LNCAP (cell line): ENCODE measurements around the gene SDK2.

Source experiments
- TF ChIP-seq, protein P1 (sequence below): fragments of 450-650 bp; IDR thresholded peaks from 2 replicates; pipeline ENCODE4 v1.5.1; 2017; ENCODE audit warnings: mild to moderate bottlenecking

SDK2 gene

DNA sequence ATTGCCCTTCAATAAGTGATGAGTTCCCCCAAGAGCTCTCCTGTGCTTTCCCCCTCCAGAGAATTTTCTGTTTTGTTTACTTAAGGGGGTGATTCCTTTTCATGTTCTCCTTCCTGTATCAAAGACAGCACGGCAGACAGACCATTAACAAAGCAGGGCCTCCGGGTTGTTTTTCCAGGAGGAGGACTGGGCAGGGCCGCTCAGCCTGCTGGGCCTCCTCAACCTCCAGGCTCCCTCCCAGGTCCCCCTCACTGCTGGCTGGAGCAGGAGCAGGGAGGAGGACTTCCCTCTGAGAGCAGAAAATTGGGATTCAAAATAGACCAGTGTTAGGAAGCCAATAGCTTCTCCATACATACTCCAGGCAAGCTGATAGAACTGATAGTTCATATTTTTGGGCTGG is 20.4 kb downstream of the SDK2 start:
- TF ChIP-seq, protein P1, sequence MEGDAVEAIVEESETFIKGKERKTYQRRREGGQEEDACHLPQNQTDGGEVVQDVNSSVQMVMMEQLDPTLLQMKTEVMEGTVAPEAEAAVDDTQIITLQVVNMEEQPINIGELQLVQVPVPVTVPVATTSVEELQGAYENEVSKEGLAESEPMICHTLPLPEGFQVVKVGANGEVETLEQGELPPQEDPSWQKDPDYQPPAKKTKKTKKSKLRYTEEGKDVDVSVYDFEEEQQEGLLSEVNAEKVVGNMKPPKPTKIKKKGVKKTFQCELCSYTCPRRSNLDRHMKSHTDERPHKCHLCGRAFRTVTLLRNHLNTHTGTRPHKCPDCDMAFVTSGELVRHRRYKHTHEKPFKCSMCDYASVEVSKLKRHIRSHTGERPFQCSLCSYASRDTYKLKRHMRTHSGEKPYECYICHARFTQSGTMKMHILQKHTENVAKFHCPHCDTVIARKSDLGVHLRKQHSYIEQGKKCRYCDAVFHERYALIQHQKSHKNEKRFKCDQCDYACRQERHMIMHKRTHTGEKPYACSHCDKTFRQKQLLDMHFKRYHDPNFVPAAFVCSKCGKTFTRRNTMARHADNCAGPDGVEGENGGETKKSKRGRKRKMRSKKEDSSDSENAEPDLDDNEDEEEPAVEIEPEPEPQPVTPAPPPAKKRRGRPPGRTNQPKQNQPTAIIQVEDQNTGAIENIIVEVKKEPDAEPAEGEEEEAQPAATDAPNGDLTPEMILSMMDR = no peak

DNA sequence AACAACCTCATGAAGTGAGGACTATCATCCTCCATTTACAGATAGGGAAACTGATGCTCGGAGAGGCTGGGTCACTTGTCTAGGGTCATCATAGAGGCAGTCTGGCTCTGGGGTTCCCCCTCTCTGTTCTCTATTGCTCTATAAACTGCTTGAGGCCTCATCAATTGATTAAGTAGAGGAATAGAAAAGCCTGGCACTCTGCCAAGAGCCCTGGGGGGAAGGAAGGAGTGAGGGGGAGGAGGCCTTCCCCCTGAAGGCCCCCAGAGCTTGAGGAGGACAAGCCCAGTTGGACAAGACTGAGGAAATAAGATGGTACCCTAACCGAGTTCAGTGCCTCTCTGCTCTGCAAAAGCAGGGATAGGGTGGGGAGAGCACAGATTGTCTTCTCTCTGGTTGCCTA is 21.0 kb downstream of the SDK2 start:
- TF ChIP-seq, protein P1 = no peak

DNA sequence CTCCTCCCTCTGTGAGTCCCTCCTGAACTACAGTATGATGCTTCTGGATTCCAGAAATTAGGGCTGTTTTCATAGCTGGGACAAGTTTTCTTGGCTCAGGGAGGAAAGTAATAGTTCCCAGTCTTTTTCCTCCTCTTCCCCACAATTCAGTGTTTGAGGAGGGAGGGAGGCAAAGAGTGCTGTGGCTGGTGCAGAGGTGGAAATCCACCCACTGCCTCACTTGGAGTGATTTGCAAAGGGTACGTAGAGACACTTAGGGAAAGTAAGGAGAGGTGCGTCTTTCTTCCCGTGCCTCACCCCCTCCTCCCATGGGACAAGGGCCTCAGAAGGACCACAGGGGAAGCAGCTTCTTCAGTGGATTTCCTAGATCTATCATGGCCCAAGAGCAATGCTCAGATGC is 21.9 kb downstream of the SDK2 start:
- TF ChIP-seq, protein P1 = no peak

DNA sequence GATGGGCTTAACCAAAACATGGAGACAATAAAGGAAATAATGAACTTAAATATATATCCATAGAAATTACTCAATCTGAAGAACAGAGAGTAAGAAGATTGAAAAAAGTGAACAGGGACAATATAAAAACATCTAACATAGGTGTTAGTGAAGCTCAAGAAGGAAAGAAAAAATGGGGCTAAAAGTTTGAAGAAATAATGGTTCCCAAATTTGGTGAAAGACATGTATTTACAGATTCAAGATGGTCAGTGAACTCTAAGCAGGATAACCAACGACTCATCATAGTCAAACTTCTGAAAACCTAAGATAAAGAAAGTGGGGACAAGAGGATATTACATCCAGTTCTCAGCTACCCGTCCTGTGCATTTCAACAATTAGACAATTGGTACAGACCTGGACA is 22.6 kb downstream of the SDK2 start:
- TF ChIP-seq, protein P1 = no peak

DNA sequence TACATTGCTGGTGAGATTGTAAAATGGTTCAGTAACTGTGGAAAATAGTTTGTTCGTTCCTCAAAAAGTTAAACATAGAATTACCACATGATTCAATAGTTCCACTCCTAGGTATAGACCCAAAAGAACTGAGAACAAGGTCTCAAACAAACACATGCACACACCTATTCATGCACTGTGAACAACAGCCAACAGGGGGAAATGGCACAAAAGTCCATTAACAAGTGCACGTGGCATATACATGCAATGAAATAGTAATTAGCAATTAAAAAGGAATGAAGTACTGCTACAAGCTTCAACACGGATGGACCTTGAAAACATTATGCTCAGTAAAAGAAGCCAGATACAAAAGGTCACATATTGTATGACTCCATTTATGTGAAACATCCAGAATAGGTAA is 23.8 kb downstream of the SDK2 start:
- TF ChIP-seq, protein P1 = no peak

DNA sequence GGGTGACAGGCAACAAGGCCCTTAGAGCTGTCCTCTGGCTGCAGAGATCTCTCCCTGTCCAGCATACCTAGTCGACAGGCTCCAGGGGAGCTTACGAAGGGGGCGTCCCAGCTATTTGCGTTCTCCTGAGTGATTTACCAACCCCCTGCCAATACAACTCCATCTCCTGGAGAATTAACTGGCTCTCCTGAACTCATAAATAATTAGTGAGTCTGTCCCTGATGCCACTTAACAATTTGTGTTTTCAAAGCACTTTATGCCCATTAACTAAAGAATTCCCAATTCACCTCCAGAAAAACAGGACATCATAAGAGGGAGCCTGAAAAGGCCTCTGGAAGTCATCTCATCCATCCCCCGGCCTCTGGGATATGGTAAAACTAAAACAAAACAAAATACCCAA is 26.7 kb downstream of the SDK2 start:
- TF ChIP-seq, protein P1 = no peak

DNA sequence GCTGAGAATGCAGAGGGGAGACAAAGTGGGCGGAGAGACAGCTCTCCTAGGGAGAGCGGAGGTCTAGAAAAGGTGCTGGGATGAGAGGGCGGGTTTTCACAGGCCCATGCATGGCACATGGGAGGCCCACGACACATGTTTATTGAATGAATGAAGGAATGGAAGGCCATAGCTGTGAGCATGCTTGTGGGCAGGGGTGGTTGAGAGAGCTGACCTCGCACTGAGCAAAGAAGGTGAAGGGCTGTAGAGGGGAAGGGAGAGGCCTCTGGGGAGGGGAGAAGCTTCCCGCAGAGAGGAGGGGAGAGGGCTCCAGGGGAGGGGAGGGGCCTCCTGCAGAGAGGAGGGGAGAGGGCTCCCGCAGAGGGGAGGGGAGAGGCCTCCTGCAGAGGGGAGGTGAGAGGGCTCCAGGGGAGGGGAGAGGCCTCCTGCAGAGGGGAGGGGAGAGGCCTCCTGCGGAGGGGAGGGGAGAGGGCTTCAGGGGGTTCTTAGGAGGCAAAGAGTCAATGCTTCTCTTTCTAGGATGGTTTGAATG is 27.3 kb downstream of the SDK2 start:
- TF ChIP-seq, protein P1 = no peak
